ENCODE measurements around the gene NSG1. TPM values are rescaled to one million over a fixed set of nuclear protein-coding genes. Genes with fewer than 3 reads are reported as not detected.

NSG1 gene
- total RNA-seq, 1 donor from 2014 or later: not detected

DNA sequence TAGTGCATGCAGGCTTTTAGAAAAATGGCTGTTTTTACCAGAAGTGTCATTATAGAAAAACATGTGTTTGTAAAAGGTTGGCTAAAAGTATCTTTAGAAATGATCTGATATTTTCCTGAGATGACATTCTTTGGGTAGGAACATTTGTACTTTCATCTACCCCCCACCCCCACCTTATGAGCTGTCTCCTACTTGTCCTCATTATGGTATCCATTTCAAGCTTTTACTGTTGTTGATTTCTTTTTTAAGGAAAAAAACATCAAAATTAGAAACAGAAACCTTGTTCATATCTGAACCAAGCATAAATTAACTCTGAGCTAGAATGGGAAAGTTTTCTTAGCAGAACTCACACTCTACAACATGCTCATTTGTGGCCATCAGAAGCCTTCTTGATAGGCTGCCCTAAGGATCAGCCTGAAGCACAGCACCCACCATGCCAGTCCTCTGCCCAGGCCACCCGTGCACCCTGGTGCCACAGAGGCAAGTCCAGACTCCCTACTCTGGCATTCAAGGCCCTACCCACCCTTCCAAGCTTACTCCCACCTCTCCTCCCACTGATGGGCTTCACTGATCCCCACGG, 49.4 kb downstream of the NSG1 start:
- Mint-ChIP-seq H3K4me3 (ENCODE audit: unreplicated experiment) (no peak overlapping the region), H3K27ac (ENCODE audit: unreplicated experiment) (no peak overlapping the region), H3K9me3 (ENCODE audit: unreplicated experiment) (no peaks in the 10 kb centered on the region)

DNA sequence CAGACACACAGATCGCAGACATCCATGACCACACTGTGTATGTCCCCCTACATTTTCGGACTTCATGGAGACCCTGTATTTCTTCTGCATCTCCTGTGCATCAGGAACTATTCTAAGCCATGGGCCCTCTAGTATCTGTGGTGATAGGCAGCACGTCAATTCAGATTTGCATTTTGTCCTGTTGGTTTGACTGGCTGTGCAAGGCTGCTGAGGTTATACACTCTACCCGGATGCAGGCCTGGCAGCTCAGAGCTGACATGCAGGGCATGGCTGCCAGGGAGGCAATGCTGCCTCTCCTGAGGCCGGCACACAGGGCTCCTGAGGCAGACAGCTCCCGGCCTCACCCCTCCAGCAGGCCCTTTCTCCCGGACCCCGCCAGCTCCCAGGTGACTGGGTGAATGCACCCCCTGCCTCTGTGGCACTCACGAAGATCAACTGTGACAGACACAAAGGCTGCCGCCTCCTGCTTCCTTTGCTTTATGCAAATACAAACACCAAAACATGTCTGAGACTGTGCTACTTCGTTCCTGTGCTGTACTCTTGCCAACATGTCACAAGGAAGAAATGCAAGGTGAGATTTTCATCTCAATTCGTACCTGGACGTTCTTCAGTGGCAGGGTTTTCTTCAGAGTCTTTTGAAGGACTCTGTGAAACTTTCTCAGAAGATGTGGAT, 51.0 kb downstream of the NSG1 start:
- Mint-ChIP-seq H3K9me3 (ENCODE audit: unreplicated experiment) (no peaks in the 10 kb centered on the region), H3K27me3 (ENCODE audit: unreplicated experiment) (no peaks in the 10 kb centered on the region), H3K27ac (ENCODE audit: unreplicated experiment) (no peak overlapping the region), H3K36me3 (ENCODE audit: unreplicated experiment) (peaks cover 22% of the 10 kb centered on the region), H3K4me1 (ENCODE audit: unreplicated experiment) (no peaks in the 10 kb centered on the region), H3K4me3 (ENCODE audit: unreplicated experiment) (no peak overlapping the region)
- TF ChIP-seq, protein P1, sequence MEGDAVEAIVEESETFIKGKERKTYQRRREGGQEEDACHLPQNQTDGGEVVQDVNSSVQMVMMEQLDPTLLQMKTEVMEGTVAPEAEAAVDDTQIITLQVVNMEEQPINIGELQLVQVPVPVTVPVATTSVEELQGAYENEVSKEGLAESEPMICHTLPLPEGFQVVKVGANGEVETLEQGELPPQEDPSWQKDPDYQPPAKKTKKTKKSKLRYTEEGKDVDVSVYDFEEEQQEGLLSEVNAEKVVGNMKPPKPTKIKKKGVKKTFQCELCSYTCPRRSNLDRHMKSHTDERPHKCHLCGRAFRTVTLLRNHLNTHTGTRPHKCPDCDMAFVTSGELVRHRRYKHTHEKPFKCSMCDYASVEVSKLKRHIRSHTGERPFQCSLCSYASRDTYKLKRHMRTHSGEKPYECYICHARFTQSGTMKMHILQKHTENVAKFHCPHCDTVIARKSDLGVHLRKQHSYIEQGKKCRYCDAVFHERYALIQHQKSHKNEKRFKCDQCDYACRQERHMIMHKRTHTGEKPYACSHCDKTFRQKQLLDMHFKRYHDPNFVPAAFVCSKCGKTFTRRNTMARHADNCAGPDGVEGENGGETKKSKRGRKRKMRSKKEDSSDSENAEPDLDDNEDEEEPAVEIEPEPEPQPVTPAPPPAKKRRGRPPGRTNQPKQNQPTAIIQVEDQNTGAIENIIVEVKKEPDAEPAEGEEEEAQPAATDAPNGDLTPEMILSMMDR (IDR thresholded peaks at IDR 0.05): no peak
- no peak for DNase-seq (ENCODE audit: extremely low spot score, unreplicated experiment)

More for the DNA sequence above, 49.4 kb downstream of the NSG1 start:
- Mint-ChIP-seq H3K36me3 (ENCODE audit: unreplicated experiment) (peaks cover 25% of the 10 kb centered on the region), H3K27me3 (ENCODE audit: unreplicated experiment) (no peaks in the 10 kb centered on the region), H3K4me1 (ENCODE audit: unreplicated experiment) (no peaks in the 10 kb centered on the region)
- TF ChIP-seq, protein P1 (IDR thresholded peaks at IDR 0.05): no peak
- DNase-seq (ENCODE audit: extremely low spot score, unreplicated experiment): no peak

DNA sequence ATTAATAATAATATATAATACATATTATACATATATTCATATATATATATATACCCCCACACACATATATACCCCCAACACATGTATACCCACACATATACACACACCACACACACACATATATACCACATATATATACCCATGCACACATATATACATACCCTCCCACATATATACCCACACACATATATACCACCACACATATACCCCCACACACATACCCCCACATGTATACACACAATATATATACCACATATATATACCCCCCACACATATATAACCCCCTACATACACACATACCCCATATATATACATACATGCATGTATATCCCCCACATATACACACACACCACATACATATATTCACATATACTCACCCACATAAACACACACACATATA, 52.0 kb downstream of the NSG1 start:
- TF ChIP-seq, protein P1 (IDR thresholded peaks at IDR 0.05): no peak
- H3K4me1 Mint-ChIP-seq (ENCODE audit: unreplicated experiment): peaks cover 7% of the 10 kb centered on the region
- DNase-seq (ENCODE audit: extremely low spot score, unreplicated experiment): no peak
- no peak overlapping the region for H3K4me3 Mint-ChIP-seq (ENCODE audit: unreplicated experiment)
- no peak overlapping the region for H3K27ac Mint-ChIP-seq (ENCODE audit: unreplicated experiment)
- no peaks in the 10 kb centered on the region for H3K9me3 Mint-ChIP-seq (ENCODE audit: unreplicated experiment)
- peaks cover 21% of the 10 kb centered on the region for H3K36me3 Mint-ChIP-seq (ENCODE audit: unreplicated experiment)
- H3K27me3 Mint-ChIP-seq (ENCODE audit: unreplicated experiment): no peaks in the 10 kb centered on the region

DNA sequence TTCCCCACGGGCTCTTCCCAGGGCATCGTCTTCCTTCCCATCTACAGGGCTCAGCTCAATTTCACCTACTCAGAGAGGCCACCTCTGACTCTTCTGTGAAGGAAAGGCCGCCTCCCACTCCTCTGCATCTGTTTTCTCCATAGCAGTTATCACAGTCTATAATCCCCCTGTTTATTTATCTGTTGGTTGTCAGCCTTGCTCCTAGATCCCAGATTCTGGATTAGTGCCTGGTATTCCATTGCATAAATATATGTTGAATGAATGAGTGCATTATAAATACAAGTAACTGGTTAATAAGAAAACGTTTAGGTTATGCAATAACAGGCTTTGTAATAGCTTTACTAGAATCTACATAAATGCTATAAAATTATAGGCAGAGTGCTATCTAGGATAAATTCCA, 52.9 kb downstream of the NSG1 start:
- H3K4me1 Mint-ChIP-seq (ENCODE audit: unreplicated experiment): peaks cover 8% of the 10 kb centered on the region
- TF ChIP-seq, protein P1 (IDR thresholded peaks at IDR 0.05): no peak
- H3K27ac Mint-ChIP-seq (ENCODE audit: unreplicated experiment): no peak overlapping the region
- H3K27me3 Mint-ChIP-seq (ENCODE audit: unreplicated experiment): no peaks in the 10 kb centered on the region
- no peak overlapping the region for H3K4me3 Mint-ChIP-seq (ENCODE audit: unreplicated experiment)
- H3K36me3 Mint-ChIP-seq (ENCODE audit: unreplicated experiment): peaks cover 19% of the 10 kb centered on the region
- DNase-seq (ENCODE audit: extremely low spot score, unreplicated experiment): no peak
- no peaks in the 10 kb centered on the region for H3K9me3 Mint-ChIP-seq (ENCODE audit: unreplicated experiment)

DNA sequence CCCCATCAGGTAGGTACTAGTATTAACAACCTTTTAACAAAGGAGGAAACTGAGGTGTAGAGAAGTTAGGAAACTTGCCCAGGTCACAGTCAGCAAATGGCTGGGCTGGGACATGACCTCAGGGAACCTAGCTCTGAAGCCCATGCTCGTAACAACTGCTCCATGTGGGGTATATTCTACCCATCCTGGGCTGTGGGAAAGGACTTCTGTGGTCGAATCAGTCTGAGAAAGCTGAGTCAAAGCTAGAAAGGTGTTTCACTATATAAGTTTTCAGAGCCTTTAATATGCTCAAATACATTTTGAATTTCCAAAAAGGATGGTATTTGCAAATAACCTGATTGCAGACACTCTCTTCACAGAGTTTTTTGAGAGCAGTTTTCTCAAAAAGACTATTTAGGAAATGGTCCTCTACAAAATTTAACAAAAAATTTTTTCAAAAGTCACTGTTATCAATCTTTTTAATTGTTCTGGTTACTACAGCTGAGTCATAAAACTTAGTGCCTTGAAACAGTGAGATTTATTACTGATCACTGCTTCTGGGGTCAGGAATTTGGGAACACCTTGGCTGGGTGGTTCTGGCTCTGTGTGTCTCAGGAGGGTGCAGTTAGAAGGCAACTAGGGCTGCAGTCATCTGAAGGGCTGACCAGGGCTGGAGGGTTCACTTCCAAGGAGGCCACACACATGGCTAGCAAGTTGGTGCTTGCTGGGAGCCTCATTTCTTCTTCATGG, 53.6 kb downstream of the NSG1 start:
- H3K9me3 Mint-ChIP-seq (ENCODE audit: unreplicated experiment): no peaks in the 10 kb centered on the region
- H3K27ac Mint-ChIP-seq (ENCODE audit: unreplicated experiment): no peak overlapping the region
- TF ChIP-seq, protein P1 (IDR thresholded peaks at IDR 0.05): no peak
- DNase-seq (ENCODE audit: extremely low spot score, unreplicated experiment): no peak
- H3K4me1 Mint-ChIP-seq (ENCODE audit: unreplicated experiment): peaks cover 8% of the 10 kb centered on the region
- no peaks in the 10 kb centered on the region for H3K27me3 Mint-ChIP-seq (ENCODE audit: unreplicated experiment)
- H3K4me3 Mint-ChIP-seq (ENCODE audit: unreplicated experiment): no peak overlapping the region
- H3K36me3 Mint-ChIP-seq (ENCODE audit: unreplicated experiment): peaks cover 17% of the 10 kb centered on the region

All from osteocyte (in vitro differentiated cells).